ENCODE data around the gene HINT1.
"Not testable (repeated sequence)": the region's sequence is repeated elsewhere in the genome, so short reads cannot be mapped to it uniquely, and the experiment has no call there.

The HINT1 gene

GRCh38 chr5:131170540-131171275 lies 5.7 kb upstream of the HINT1 start, which contains the start of gene LYRM7:
TSS of gene LYRM7 (plus strand) at chr5:131170944. CDS start at chr5:131171021, 77 bp downstream.
- DNase-seq, result peak; percentile 98

- peak; percentile 39 for DNase-seq
Observed at GRCh38 chr5:131169810-131170539, 4.9 kb upstream of the HINT1 start.

- DNase-seq, result no peak
Observed at GRCh38 chr5:131167615-131168014, 2.6 kb upstream of the HINT1 start.

GRCh38 chr5:131164191-131165118 lies 601 bp downstream of the HINT1 start:
- peak; percentile 42 for DNase-seq

- no peak for DNase-seq
Observed at GRCh38 chr5:131163276-131164119, 1.6 kb downstream of the HINT1 start.

- DNase-seq, result no peak
Observed at GRCh38 chr5:131160134-131160533, 4.9 kb downstream of the HINT1 start.

- no peak for DNase-seq
Observed at GRCh38 chr5:131156957-131157356, 8.1 kb downstream of the HINT1 start.

GRCh38 chr5:131156385-131156784 lies 8.7 kb downstream of the HINT1 start:
- no peak for DNase-seq

- DNase-seq, result no peak
Observed at GRCh38 chr5:131151216-131151615, 13.8 kb downstream of the HINT1 start.

GRCh38 chr5:131150408-131150807 lies 14.6 kb downstream of the HINT1 start:
- no peak for DNase-seq

- no peak for DNase-seq
Observed at GRCh38 chr5:131148835-131149234, 16.2 kb downstream of the HINT1 start.

GRCh38 chr5:131147258-131147657 lies 17.8 kb downstream of the HINT1 start:
- no peak for DNase-seq

GRCh38 chr5:131142970-131143617 lies 22.0 kb downstream of the HINT1 start:
- DNase-seq, result no peak

GRCh38 chr5:131139321-131139720 lies 25.7 kb downstream of the HINT1 start:
- DNase-seq, result no peak

GRCh38 chr5:131138406-131138805 lies 26.6 kb downstream of the HINT1 start:
- DNase-seq, result not testable (repeated sequence)

- DNase-seq, result not testable (repeated sequence)
Observed at GRCh38 chr5:131133091-131133490, 32.0 kb downstream of the HINT1 start.

GRCh38 chr5:131129306-131129705 lies 35.8 kb downstream of the HINT1 start:
- DNase-seq, result no peak

GRCh38 chr5:131127244-131127643 lies 37.8 kb downstream of the HINT1 start:
- not testable (repeated sequence) for DNase-seq

GRCh38 chr5:131114754-131115153 lies 50.3 kb downstream of the HINT1 start:
- no peak for DNase-seq

GRCh38 chr5:131112424-131112823 lies 52.6 kb downstream of the HINT1 start:
- no peak for DNase-seq

- DNase-seq, result no peak
Observed at GRCh38 chr5:131110256-131110594, 54.8 kb downstream of the HINT1 start.

Data from NCI-H1092 treated with DMSO at 0.1 percent for 48 hours (cell line).